SK-N-MC (cell line): Measurements from ENCODE around the gene SHISA6.

ENCODE experiments used
- EZH2 ChIP-seq: fragments of 200-600 bp; sonication (generic); IDR thresholded peaks from one replicate; pipeline ENCODE4 v1.6.1; 2017; ENCODE audit warnings: antibody characterized with exemption
- POLR2AphosphoS5 ChIP-seq: IDR thresholded peaks from 2 replicates; pipeline ENCODE4 v1.6.1; 2012; ENCODE audit warnings: mild to moderate bottlenecking, low read depth, low read length, borderline replicate concordance

DNA sequence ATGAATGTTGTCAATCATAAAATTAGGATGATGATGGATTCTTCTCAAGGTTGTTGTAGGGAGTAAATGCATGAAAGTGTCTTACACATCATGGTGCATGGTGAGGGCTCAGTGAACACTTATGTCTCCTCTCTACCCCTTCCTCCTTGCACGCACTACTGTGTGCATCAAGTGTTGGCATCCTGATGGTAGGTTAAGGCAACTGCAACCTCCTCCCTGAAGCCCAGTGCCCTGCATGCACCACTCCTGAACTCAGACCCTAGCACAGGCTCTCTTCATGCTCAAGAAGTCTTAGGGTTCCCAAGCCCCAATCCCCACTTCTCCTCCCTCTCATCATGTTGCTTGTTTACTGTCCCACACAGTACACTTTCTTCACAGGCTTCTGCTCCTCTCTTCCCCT is 251.5 kb downstream of the SHISA6 start:
- TF ChIP-seq EZH2 = no peak
- no peak for TF ChIP-seq POLR2AphosphoS5
